HEK293 (cell line): ENCODE measurements around the gene NSD1.

Experiments used
- CTCF ChIP-seq: fragments of 450-650 bp; formaldehyde crosslinking; IDR thresholded peaks from 2 replicates; pipeline ENCODE4 v1.5.1; 2016; ENCODE audit warnings: missing biosample characterization, missing genetic modification characterization
- ZBTB26 ChIP-seq: fragments of 450-650 bp; formaldehyde crosslinking; optimal IDR thresholded peaks from 2 replicates; pipeline ENCODE3; 2016; ENCODE audit warnings: missing biosample characterization, mild to moderate bottlenecking, missing genetic modification characterization
- ZNF704 ChIP-seq: fragments of 450-650 bp; formaldehyde crosslinking; IDR thresholded peaks from 2 replicates; pipeline ENCODE4 v1.5.1; 2016; ENCODE audit warnings: missing biosample characterization, missing genetic modification characterization

GRCh38 chr5:177131352-177132135, 2.0 kb upstream of the NSD1 start:
- TF ChIP-seq ZBTB26 (tag by site-specific recombination): no peak
- TF ChIP-seq ZNF704: no peak
- no peak for TF ChIP-seq CTCF (tag by site-specific recombination)
